GM12864 (cell line): ENCODE measurements around the gene TARS1.

Experiments
- DNase-seq: peaks from one replicate; pipeline ENCODE4 v3.0.0-alpha.2; 2011; ENCODE audit warnings: low read depth
- H3K4me3 ChIP-seq: 2 replicates; pipeline ENCODE4 v1.5.1; 2011; ENCODE audit warnings: mild to moderate bottlenecking, low read depth, low read length, control low read depth
- TF ChIP-seq, protein P1 (sequence below): IDR thresholded peaks from 2 replicates; pipeline ENCODE4 v1.5.1; 2011; ENCODE audit warnings: low read depth, mild to moderate bottlenecking, moderate library complexity, low read length, control low read depth, inconsistent platforms; ENCODE audit errors: missing control alignments

Gene TARS1

DNA sequence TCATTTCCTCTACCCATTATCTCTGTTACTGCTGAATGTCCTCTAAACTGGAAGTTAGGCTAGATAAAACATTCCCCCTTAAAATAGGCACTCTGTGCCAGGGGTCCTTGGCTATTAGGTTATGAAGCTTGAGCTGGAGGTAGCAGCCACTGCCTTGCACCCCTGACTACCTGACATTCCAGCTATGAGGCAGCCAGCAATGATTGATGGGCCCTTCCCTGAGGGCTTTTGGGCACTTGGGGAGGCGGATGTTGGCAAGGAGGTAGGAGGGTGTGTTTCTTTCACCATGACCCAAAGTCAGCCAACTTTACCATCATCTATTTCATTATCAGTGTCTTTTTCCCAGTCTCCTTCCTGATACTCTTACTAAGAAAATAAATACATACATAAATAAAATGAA lies 17.1 kb downstream of the TARS1 start:
- H3K4me3 ChIP-seq, result no peak overlapping the region
- TF ChIP-seq, protein P1, sequence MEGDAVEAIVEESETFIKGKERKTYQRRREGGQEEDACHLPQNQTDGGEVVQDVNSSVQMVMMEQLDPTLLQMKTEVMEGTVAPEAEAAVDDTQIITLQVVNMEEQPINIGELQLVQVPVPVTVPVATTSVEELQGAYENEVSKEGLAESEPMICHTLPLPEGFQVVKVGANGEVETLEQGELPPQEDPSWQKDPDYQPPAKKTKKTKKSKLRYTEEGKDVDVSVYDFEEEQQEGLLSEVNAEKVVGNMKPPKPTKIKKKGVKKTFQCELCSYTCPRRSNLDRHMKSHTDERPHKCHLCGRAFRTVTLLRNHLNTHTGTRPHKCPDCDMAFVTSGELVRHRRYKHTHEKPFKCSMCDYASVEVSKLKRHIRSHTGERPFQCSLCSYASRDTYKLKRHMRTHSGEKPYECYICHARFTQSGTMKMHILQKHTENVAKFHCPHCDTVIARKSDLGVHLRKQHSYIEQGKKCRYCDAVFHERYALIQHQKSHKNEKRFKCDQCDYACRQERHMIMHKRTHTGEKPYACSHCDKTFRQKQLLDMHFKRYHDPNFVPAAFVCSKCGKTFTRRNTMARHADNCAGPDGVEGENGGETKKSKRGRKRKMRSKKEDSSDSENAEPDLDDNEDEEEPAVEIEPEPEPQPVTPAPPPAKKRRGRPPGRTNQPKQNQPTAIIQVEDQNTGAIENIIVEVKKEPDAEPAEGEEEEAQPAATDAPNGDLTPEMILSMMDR, result no peak
- no peak for DNase-seq

DNA sequence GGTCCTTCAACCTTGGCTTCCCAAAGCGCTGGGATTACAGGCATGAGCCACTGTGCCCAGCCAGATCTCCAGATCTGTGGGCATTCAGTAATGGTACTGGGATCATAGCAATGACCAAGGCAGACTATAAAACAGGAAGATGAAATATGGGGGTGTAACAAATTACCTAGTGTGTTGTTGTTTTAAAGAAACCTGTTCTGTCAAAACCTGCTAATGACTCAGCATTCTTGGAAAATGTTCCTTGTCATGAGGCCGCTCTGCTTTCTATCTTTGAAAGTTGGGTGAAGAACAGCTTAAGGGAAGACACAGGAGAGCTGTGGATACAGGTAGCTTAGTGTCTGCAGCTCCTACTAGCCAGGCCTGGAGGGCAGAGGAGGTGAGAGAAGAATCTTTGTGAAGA lies 19.4 kb downstream of the TARS1 start:
- H3K4me3 ChIP-seq, result no peak overlapping the region
- no peak for DNase-seq
- TF ChIP-seq, protein P1, result no peak

DNA sequence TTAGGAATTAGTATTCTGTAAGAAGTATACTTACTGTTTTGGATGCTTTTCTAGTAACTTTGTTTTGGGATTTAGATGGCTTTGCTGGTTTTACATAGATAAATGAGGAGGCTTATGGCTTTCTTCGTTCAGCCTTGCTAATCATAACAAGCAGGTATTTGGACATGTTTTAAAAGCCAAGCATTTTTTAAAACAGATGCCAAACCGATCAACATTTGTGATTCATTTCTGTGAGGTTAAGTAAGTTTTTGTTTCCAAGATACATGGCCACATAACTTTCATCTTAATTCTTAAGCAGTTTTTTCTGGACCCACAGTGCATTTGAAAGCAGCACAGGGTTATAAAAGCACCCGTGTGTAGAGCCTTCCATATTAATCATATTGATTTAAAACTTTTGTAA lies 21.7 kb downstream of the TARS1 start:
- TF ChIP-seq, protein P1, result no peak
- H3K4me3 ChIP-seq, result no peak overlapping the region
- no peak for DNase-seq

DNA sequence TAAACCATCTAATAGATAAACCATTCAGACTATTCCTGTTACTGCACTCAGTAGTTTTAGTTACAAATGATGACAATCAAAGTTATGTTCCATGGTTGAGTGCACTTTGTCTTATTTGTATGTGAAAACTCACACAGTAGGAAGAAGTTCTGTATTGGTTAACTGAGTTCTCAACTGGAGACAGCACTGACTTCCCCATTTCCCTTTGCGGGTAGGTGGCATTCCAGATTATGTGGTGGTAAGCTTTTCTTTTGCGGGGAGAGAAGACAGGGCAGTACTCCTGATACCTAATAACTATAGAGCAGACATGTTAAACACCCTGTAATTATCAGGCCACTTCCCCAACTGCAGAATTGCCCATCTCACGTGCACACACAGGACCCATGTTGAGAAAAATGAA lies 24.4 kb downstream of the TARS1 start:
- no peak for DNase-seq
- TF ChIP-seq, protein P1, result no peak
- no peak overlapping the region for H3K4me3 ChIP-seq

DNA sequence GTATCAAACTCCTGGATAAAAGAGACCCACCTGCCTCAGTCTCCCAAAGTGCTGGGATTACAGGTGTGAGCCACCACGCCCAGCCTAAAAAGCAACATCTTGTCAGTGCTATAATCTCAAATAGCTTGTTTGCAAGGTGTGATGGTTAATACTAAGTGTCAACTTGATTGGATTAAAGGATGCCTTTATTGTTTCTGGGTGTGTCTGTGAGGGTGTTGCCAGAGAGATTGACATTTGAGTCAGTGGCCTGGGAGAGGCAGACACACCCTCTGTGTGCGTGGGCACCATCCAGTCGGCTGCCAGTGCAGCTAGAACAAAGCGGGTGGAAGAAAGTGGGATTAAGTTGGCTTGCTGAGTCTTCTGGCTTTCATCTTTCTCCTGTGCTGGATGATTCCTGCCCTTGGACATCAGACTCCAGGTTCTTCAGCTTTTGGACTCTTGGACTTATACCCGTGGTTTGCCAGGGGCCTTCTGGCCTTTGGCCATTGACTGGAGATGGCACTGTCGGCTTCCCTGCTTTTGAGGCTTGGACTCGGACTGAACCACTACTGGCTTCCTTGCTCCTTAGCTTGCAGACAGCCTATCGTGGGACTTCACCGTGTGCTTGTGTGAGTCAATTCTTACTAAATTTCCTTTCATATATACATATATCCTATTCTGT lies 28.1 kb downstream of the TARS1 start:
- TF ChIP-seq, protein P1, result no peak
- no peak overlapping the region for H3K4me3 ChIP-seq
- DNase-seq, result no peak

DNA sequence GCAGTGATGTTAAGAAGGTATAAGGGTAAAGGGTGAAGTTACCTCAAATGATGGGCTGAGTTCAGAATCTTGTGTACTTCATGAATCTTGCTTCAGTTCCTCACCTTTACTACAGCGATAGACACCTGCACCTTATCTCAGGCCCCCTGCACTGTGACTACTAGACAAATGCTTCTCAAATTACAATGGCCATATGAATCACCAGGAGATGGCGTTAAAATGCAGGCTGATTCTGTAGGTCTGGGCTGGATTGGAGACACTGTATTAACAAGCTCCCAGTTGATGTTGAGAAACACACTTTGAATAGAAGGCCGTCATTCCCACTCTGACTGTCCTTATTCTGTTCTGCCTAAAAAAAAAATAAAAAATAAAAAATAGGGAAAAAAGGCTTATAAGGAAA lies 29.8 kb downstream of the TARS1 start:
- DNase-seq, result no peak
- no peak overlapping the region for H3K4me3 ChIP-seq
- TF ChIP-seq, protein P1, result no peak

DNA sequence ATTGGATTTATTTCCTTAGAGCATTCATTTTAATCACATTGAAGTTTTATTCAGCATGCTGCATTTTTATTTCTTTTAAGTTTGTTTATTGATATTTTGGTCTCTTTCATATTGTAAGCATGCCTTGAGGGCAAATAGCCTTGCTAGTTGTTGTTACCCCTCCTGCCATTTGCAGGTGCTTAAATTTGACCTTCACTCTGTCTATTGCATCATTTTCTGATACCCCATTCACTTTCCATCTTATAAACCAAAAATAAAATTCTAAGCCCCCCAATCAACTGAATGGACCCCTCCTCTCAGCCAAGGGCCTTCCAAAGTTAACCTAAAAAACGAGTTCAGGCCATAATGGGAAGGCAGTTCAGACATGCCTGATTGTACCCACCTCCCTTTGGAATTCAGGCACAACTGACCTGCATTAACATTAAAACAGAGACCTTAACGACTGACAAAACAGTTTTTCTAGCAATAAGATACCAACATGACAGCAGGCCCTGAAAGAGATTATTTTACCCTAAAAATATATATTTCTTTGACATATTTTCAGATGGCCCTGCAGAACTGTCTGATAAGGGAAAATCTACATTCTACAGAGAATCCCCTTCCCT lies 32.1 kb downstream of the TARS1 start:
- no peak overlapping the region for H3K4me3 ChIP-seq
- no peak for DNase-seq
- TF ChIP-seq, protein P1, result no peak
